OCI-LY7 (cell line): Measurements from ENCODE around the gene SCT. TPM values are rescaled to one million over a fixed set of nuclear protein-coding genes. Genes with fewer than 3 reads are reported as not detected.

Experiments used
- BruUV-seq: library from RNA; stranded (reverse); fragments of 400-500 nt; replicated peaks from 2 replicates; lab custom pipeline; 2021; lab: Mats Ljungman, UMichigan
- CTCF ChIA-PET: fragments of 300-600 bp; sonication (Branson Sonifier 250); formaldehyde crosslinking; loops from one replicate; lab custom pipeline; 2022; ENCODE audit warnings: antibody characterized with exemption; ENCODE audit not compliant: unreplicated experiment; lab: Charles Lee
- POLR2A ChIA-PET: fragments of 300-600 bp; sonication (Branson Sonifier 250); formaldehyde crosslinking; loops from one replicate; lab custom pipeline; 2022; ENCODE audit warnings: antibody characterized with exemption; lab: Charles Lee
- DNase-seq: peaks from one replicate; pipeline ENCODE4 v3.0.0-alpha.2; 2015; ENCODE audit warnings: low spot score
- H2AFZ ChIP-seq: fragments of 200-600 bp; sonication (generic), shearing (Covaris generic); 2 replicates; pipeline ENCODE4 v1.6.1; 2014; ENCODE audit warnings: mild to moderate bottlenecking, antibody characterized with exemption, low read length, moderate library complexity
- H3K27ac ChIP-seq: fragments of 200-600 bp; sonication (generic); 2 replicates; pipeline ENCODE4 v1.5.1; 2014; ENCODE audit warnings: mixed run types, low read depth, mild to moderate bottlenecking, moderate library complexity, low read length, inconsistent platforms; ENCODE audit not compliant: poor library complexity, severe bottlenecking
- H3K36me3 ChIP-seq: fragments of 200-600 bp; sonication (generic); 2 replicates; pipeline ENCODE4 v1.6.1; 2014; ENCODE audit warnings: mild to moderate bottlenecking, antibody characterized with exemption, low read length, moderate library complexity, mixed read lengths; ENCODE audit not compliant: insufficient read depth
- H3K4me1 ChIP-seq: fragments of 200-600 bp; sonication (generic); 2 replicates; pipeline ENCODE4 v1.5.1; 2014; ENCODE audit warnings: mild to moderate bottlenecking, low read length; ENCODE audit not compliant: insufficient read depth, poor library complexity, severe bottlenecking
- H3K4me2 ChIP-seq: fragments of 200-600 bp; sonication (generic); 2 replicates; pipeline ENCODE4 v1.6.1; 2014; ENCODE audit warnings: mild to moderate bottlenecking, low read length
- H3K4me3 ChIP-seq: fragments of 200-600 bp; sonication (generic); 2 replicates; pipeline ENCODE4 v1.5.1; 2014; ENCODE audit warnings: mild to moderate bottlenecking, low read depth, low read length; ENCODE audit not compliant: poor library complexity, severe bottlenecking
- H3K79me2 ChIP-seq: fragments of 200-600 bp; sonication (generic); 2 replicates; pipeline ENCODE4 v1.6.1; 2016; ENCODE audit warnings: low read depth, mild to moderate bottlenecking, low read length, moderate library complexity, mixed read lengths; ENCODE audit not compliant: insufficient read depth
- H3K9me2 ChIP-seq: fragments of 200-600 bp; sonication (generic); 2 replicates; pipeline ENCODE4 v1.6.1; 2016; ENCODE audit warnings: mild to moderate bottlenecking, low read length, mixed read lengths; ENCODE audit not compliant: insufficient read depth
- H3K9me3 ChIP-seq: fragments of 200-600 bp; sonication (generic); 2 replicates; pipeline ENCODE4 v1.6.1; 2014; ENCODE audit warnings: mild to moderate bottlenecking, mixed run types, low read length, mixed read lengths
- H4K20me1 ChIP-seq: fragments of 200-600 bp; sonication (generic); 2 replicates; pipeline ENCODE4 v1.6.1; 2014; ENCODE audit warnings: mild to moderate bottlenecking, antibody characterized with exemption, low read length, moderate library complexity, mixed read lengths; ENCODE audit not compliant: insufficient read depth
- EZH2phosphoT487 ChIP-seq: fragments of 200-600 bp; sonication (generic); IDR thresholded peaks from 2 replicates; pipeline ENCODE4 v1.6.1; 2018; ENCODE audit warnings: low read depth, borderline replicate concordance, mild to moderate bottlenecking, mixed run types, antibody characterized with exemption, low read length, moderate library complexity, mixed read lengths
- intact Hi-C: fragments of 100-400 bp; cut with micrococcal nuclease; formaldehyde crosslinking; loops from one replicate; pipeline ENCODE4 v1.10.0; 2022; ENCODE audit not compliant: unreplicated experiment
- total RNA-seq, 2 experiments: library from RNA; depleted of rRNA in 1 of 2; stranded (reverse); fragments of >200 nt in 1 of 2; shearing (Covaris generic) in 1 of 2; gene quantifications; 2 replicates each; pipeline ENCODE4 v1.2.3, GENCODE V29; 2014 to 2022
- TF ChIP-seq, protein P1 (sequence below): fragments of 200-600 bp; sonication (generic); conservative IDR thresholded peaks from 2 replicates; pipeline ENCODE4 v1.5.1; 2014; ENCODE audit warnings: mild to moderate bottlenecking, antibody characterized with exemption, low read length, moderate library complexity, mixed read lengths

Gene SCT
- total RNA-seq, 2 experiments from 2014 or later, result not detected

DNA sequence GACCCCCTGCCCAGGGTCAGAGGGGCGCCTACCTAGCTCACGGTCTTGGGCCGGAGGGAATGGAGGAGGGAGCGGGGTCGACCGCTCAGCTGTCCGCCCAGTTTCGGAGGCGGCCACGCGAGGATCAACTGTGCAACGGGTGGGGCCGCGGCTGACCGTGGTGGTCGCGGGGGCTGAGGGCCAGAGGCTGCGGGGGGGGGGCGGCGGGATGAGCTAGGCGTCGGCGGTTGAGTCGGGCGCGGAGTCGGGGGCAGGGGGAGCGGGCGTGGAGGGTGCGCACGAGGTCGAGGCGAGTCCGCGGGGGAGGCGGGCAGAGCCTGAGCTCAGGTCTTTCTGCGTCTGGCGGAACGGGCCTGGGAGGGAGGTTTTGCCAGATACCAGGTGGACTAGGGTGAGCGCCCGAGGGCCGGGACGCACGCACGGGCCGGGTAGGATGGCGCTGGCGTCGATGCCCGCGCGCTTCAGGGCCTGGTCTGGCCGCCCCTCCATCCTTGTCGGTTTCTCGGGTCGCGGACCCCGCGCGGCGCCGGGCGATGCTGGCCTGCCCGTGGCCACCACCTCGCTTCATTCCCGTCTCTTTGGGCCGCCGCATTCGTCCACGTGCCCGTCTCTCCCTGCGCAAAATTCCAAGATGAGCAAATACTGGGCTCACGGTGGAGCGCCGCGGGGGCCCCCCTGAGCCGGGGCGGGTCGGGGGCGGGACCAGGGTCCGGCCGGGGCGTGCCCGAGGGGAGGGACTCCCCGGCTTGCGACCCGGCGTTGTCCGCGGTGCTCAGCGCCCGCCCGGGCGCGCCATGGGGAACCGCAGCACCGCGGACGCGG lies 9.7 kb upstream of the SCT start, which contains the start of gene DRD4:
Gene DRD4, plus strand, starts transcription at position 759 of the 822 bp plus-strand sequence. Its CDS starts 36 bp downstream, at position 795.
- peaks cover 9% of the 10 kb centered on the region for H3K4me1 ChIP-seq
- no peak within 1 kb of the TSS for H3K4me3 ChIP-seq
- H3K27ac ChIP-seq, result no peak within 1 kb of the TSS
- no peak within 1 kb of the TSS for H3K4me2 ChIP-seq
- ChIA-PET CTCF (no interaction called here), POLR2A (no interaction called here)
- no peaks in the 10 kb centered on the region for H3K9me2 ChIP-seq
- no TSS peak for BruUV-seq
- TF ChIP-seq, protein P1, sequence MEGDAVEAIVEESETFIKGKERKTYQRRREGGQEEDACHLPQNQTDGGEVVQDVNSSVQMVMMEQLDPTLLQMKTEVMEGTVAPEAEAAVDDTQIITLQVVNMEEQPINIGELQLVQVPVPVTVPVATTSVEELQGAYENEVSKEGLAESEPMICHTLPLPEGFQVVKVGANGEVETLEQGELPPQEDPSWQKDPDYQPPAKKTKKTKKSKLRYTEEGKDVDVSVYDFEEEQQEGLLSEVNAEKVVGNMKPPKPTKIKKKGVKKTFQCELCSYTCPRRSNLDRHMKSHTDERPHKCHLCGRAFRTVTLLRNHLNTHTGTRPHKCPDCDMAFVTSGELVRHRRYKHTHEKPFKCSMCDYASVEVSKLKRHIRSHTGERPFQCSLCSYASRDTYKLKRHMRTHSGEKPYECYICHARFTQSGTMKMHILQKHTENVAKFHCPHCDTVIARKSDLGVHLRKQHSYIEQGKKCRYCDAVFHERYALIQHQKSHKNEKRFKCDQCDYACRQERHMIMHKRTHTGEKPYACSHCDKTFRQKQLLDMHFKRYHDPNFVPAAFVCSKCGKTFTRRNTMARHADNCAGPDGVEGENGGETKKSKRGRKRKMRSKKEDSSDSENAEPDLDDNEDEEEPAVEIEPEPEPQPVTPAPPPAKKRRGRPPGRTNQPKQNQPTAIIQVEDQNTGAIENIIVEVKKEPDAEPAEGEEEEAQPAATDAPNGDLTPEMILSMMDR, result no peak
- TF ChIP-seq EZH2phosphoT487, result no peak
- H2AFZ ChIP-seq, result no peak within 1 kb of the TSS
- intact Hi-C loops, result no loop called here
- no peaks in the 10 kb centered on the region for H3K9me3 ChIP-seq
- peaks cover 15% of the 10 kb centered on the region for H3K36me3 ChIP-seq
- H4K20me1 ChIP-seq, result no peaks in the 10 kb centered on the region
- H3K79me2 ChIP-seq, result no peaks in the 10 kb centered on the region
- DNase-seq, result no peak

- no peak for DNase-seq
- Histone ChIP-seq H2AFZ (no peak overlapping the region), H3K9me3 (no peaks in the 10 kb centered on the region), H3K79me2 (no peaks in the 10 kb centered on the region), H4K20me1 (no peaks in the 10 kb centered on the region), H3K4me1 (peaks cover 7% of the 10 kb centered on the region), H3K27ac (no peak overlapping the region), H3K4me2 (no peak overlapping the region), H3K36me3 (peaks cover 15% of the 10 kb centered on the region; the same call in 1 of the 2 replicates), H3K9me2 (no peaks in the 10 kb centered on the region), H3K4me3 (no peak overlapping the region)
- ChIA-PET POLR2A (no interaction called here), CTCF (no interaction called here)
- intact Hi-C loops, result no loop called here
- TF ChIP-seq EZH2phosphoT487, result no peak
- TF ChIP-seq, protein P1, result no peak
- BruUV-seq, result no TSS peak
Observed at GRCh38 chr11:635945-636510, 9.0 kb upstream of the SCT start.

- H4K20me1 ChIP-seq, result no peaks in the 10 kb centered on the region
- no peak for TF ChIP-seq EZH2phosphoT487
- TF ChIP-seq, protein P1, result no peak
- BruUV-seq, result no TSS peak
- H3K4me1 ChIP-seq, result no peaks in the 10 kb centered on the region
- ChIA-PET POLR2A (no interaction called here), CTCF (no interaction called here)
- H3K9me2 ChIP-seq, result no peaks in the 10 kb centered on the region
- no peak overlapping the region for H3K4me3 ChIP-seq
- H3K36me3 ChIP-seq, result peaks cover 9% of the 10 kb centered on the region; the same call in 1 of the 2 replicates
- no peaks in the 10 kb centered on the region for H3K79me2 ChIP-seq
- no peak overlapping the region for H2AFZ ChIP-seq
- H3K9me3 ChIP-seq, result no peaks in the 10 kb centered on the region
- no peak overlapping the region for H3K27ac ChIP-seq
- intact Hi-C loops, result no loop called here
- no peak overlapping the region for H3K4me2 ChIP-seq
- DNase-seq, result no peak
Observed at GRCh38 chr11:630871-631270, 3.9 kb upstream of the SCT start.
